ENCODE measurements around the gene SPTBN2.

SPTBN2 gene

DNA sequence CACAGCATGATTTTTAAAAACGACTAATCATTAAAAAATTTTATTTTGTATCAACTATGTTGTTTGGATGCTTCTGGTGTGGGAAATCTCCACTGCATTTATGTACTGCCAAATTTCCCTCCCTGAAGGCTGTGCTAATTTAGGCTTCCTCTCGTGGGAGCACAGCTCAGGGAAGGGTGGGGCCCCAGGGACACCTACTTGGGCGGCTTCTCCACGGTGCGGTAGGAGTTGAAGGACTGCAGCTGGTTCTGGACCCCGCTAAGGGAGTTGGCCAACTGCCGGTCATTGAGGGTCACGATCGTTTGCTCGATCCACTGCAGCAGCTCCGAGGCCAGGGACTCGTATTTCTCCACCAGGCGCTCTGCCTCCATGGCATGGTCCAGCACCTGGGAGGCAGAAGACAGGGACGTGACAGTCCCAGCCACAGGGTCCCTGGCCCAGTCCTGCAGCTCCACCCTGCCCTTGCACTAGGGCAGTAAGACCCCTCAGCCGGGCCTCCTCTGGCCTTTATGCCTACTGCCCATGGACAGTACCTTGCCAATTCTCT is 18.6 kb downstream of the SPTBN2 start:
- no peaks in the 10 kb centered on the region for H3K4me1 ChIP-seq (ENCODE audit: insufficient read depth, low read length)
- no peak overlapping the region for H3K27ac ChIP-seq (ENCODE audit: low read depth, low read length)
- no peaks in the 10 kb centered on the region for H3K9me3 ChIP-seq (ENCODE audit: low read length)
- no peak overlapping the region for H3K4me3 ChIP-seq (ENCODE audit: low read depth in 1 of 2, low read length in 2 of 2)
- H3K27me3 ChIP-seq (ENCODE audit: control insufficient read depth in 1 of 2, insufficient read depth in 2 of 2, low read length in 2 of 2): no peaks in the 10 kb centered on the region
- no peak overlapping the region for H3K9ac ChIP-seq (ENCODE audit: low read length)
- no peaks in the 10 kb centered on the region for H3K36me3 ChIP-seq (ENCODE audit: insufficient read depth, low read length)

GRCh38 chr11:66708701-66709100 is 20.3 kb downstream of the SPTBN2 start:
- H3K27ac ChIP-seq (ENCODE audit: low read depth, low read length): no peak overlapping the region
- H3K4me3 ChIP-seq (ENCODE audit: low read depth in 1 of 2, low read length in 2 of 2): no peak overlapping the region
- no peaks in the 10 kb centered on the region for H3K4me1 ChIP-seq (ENCODE audit: insufficient read depth, low read length)

DNA sequence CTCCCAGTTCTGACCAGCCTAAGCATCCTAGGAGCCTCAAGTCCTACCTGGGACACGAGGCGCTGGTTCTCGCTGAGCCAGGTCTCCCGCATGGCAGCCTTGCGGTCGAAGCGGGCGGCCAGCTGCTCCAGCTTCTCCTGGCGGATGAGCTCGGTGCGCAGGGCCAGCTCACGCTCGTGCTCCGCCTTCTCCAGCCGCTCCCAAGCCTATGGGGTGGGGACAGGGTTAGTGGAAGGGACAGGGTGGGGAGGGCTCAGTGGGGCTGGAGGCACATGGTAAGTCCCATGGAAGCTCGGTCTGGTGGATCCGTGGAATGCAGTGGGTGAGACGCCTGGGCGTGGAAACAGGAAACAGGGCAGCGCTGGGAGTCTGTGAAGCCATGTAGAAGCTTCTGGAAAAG is 20.9 kb downstream of the SPTBN2 start:
- Histone ChIP-seq H3K9ac (ENCODE audit: low read length) (no peak overlapping the region), H3K27ac (ENCODE audit: low read depth, low read length) (no peak overlapping the region), H3K9me3 (ENCODE audit: low read length) (no peaks in the 10 kb centered on the region), H3K4me1 (ENCODE audit: insufficient read depth, low read length) (no peaks in the 10 kb centered on the region), H3K27me3 (ENCODE audit: control insufficient read depth in 1 of 2, insufficient read depth in 2 of 2, low read length in 2 of 2) (no peaks in the 10 kb centered on the region), H3K4me3 (ENCODE audit: low read depth in 1 of 2, low read length in 2 of 2) (no peak overlapping the region), H3K36me3 (ENCODE audit: insufficient read depth, low read length) (no peaks in the 10 kb centered on the region)

More at GRCh38 chr11:66708701-66709100, 20.3 kb downstream of the SPTBN2 start:
- H3K9me3 ChIP-seq (ENCODE audit: low read length): no peaks in the 10 kb centered on the region
- H3K27me3 ChIP-seq (ENCODE audit: control insufficient read depth in 1 of 2, insufficient read depth in 2 of 2, low read length in 2 of 2): no peaks in the 10 kb centered on the region
- H3K9ac ChIP-seq (ENCODE audit: low read length): no peak overlapping the region
- no peaks in the 10 kb centered on the region for H3K36me3 ChIP-seq (ENCODE audit: insufficient read depth, low read length)

- H3K27ac ChIP-seq (ENCODE audit: low read depth, low read length): no peak overlapping the region
- no peak overlapping the region for H3K4me3 ChIP-seq (ENCODE audit: low read depth in 1 of 2, low read length in 2 of 2)
- no peaks in the 10 kb centered on the region for H3K27me3 ChIP-seq (ENCODE audit: control insufficient read depth in 1 of 2, insufficient read depth in 2 of 2, low read length in 2 of 2)
- H3K36me3 ChIP-seq (ENCODE audit: insufficient read depth, low read length): no peaks in the 10 kb centered on the region
- H3K9ac ChIP-seq (ENCODE audit: low read length): no peak overlapping the region
- no peaks in the 10 kb centered on the region for H3K9me3 ChIP-seq (ENCODE audit: low read length)
- H3K4me1 ChIP-seq (ENCODE audit: insufficient read depth, low read length): no peaks in the 10 kb centered on the region
Observed at GRCh38 chr11:66707486-66707885, 21.5 kb downstream of the SPTBN2 start.

DNA sequence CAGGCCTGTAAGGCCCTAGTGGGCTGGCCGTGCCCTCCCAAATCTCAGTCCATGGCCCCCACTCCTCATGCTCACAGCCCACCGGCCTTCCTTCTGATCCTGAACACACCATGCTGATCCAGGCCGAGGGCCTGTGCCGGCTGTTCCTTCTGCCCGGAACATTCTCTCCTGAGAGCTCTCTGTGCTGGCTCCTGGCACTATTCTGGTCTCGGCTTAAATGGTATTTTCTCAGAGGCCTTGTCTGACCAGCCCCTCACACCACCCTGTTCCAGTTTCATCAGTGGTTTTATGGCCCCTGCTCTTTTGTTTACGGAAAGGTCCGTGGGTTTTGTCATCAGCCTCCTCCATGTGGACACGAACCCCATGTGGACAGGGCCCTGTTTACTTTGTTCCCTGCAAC is 22.0 kb downstream of the SPTBN2 start:
- Histone ChIP-seq H3K4me1 (ENCODE audit: insufficient read depth, low read length) (no peaks in the 10 kb centered on the region), H3K27me3 (ENCODE audit: control insufficient read depth in 1 of 2, insufficient read depth in 2 of 2, low read length in 2 of 2) (no peaks in the 10 kb centered on the region), H3K36me3 (ENCODE audit: insufficient read depth, low read length) (no peaks in the 10 kb centered on the region)

DNA sequence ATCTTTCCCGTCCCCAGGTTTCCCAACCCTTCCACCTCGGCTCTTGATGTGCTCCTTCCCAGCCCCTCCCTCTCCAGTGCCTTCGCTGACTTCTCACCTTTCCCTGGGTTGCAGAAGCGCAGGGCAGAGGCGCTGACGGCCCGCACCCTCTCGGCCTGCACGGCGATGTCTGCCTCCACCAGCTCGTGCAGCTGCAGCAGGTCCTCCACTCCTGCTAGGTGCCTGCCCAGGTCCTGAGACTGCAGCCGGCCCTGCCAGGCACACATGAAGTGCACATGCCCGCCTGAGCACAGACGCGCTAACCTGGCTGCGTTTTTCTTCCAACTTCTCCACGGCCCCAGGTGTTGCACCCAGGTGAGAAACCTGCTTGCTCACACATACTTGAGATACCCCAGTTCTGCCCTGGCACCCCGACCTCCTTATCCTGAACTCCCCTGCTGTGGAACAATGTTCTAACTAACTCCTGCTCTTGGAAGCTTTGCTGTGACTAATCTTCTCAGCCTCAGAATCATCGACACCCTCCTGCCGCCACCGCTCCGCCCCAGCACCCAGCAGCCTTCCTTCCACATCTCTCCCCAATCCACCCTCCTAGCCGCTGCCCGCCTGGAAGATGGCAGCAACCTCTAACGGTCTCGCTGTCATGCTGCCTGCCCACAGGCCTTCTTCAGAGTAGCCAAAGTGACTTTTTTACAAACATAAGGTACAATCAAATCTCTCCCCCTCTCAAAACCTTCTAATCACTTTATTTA is 23.3 kb downstream of the SPTBN2 start:
- no peaks in the 10 kb centered on the region for H3K9me3 ChIP-seq (ENCODE audit: low read length)
- no peak overlapping the region for H3K4me3 ChIP-seq (ENCODE audit: low read depth in 1 of 2, low read length in 2 of 2)
- no peaks in the 10 kb centered on the region for H3K27me3 ChIP-seq (ENCODE audit: control insufficient read depth in 1 of 2, insufficient read depth in 2 of 2, low read length in 2 of 2)
- H3K36me3 ChIP-seq (ENCODE audit: insufficient read depth, low read length): no peaks in the 10 kb centered on the region
- no peaks in the 10 kb centered on the region for H3K4me1 ChIP-seq (ENCODE audit: insufficient read depth, low read length)
- no peak overlapping the region for H3K27ac ChIP-seq (ENCODE audit: low read depth, low read length)
- H3K9ac ChIP-seq (ENCODE audit: low read length): no peak overlapping the region

More for the DNA sequence above, 22.0 kb downstream of the SPTBN2 start:
- Histone ChIP-seq H3K9ac (ENCODE audit: low read length) (no peak overlapping the region), H3K9me3 (ENCODE audit: low read length) (no peaks in the 10 kb centered on the region), H3K27ac (ENCODE audit: low read depth, low read length) (no peak overlapping the region), H3K4me3 (ENCODE audit: low read depth in 1 of 2, low read length in 2 of 2) (no peak overlapping the region)

GRCh38 chr11:66704659-66705360 is 24.2 kb downstream of the SPTBN2 start:
- H3K36me3 ChIP-seq (ENCODE audit: insufficient read depth, low read length): no peaks in the 10 kb centered on the region
- H3K9me3 ChIP-seq (ENCODE audit: low read length): no peaks in the 10 kb centered on the region
- no peaks in the 10 kb centered on the region for H3K4me1 ChIP-seq (ENCODE audit: insufficient read depth, low read length)
- H3K27ac ChIP-seq (ENCODE audit: low read depth, low read length): no peak overlapping the region
- H3K27me3 ChIP-seq (ENCODE audit: control insufficient read depth in 1 of 2, insufficient read depth in 2 of 2, low read length in 2 of 2): no peaks in the 10 kb centered on the region
- no peak overlapping the region for H3K9ac ChIP-seq (ENCODE audit: low read length)
- no peak overlapping the region for H3K4me3 ChIP-seq (ENCODE audit: low read depth in 1 of 2, low read length in 2 of 2)

- no peaks in the 10 kb centered on the region for H3K4me1 ChIP-seq (ENCODE audit: insufficient read depth, low read length)
- no peaks in the 10 kb centered on the region for H3K36me3 ChIP-seq (ENCODE audit: insufficient read depth, low read length)
- H3K27me3 ChIP-seq (ENCODE audit: control insufficient read depth in 1 of 2, insufficient read depth in 2 of 2, low read length in 2 of 2): no peaks in the 10 kb centered on the region
- no peak overlapping the region for H3K4me3 ChIP-seq (ENCODE audit: low read depth in 1 of 2, low read length in 2 of 2)
- no peak overlapping the region for H3K27ac ChIP-seq (ENCODE audit: low read depth, low read length)
- no peaks in the 10 kb centered on the region for H3K9me3 ChIP-seq (ENCODE audit: low read length)
- no peak overlapping the region for H3K9ac ChIP-seq (ENCODE audit: low read length)
Observed at GRCh38 chr11:66701432-66702240, 27.4 kb downstream of the SPTBN2 start.

- H3K27me3 ChIP-seq (ENCODE audit: control insufficient read depth in 1 of 2, insufficient read depth in 2 of 2, low read length in 2 of 2): no peaks in the 10 kb centered on the region
- H3K9me3 ChIP-seq (ENCODE audit: low read length): no peaks in the 10 kb centered on the region
- H3K36me3 ChIP-seq (ENCODE audit: insufficient read depth, low read length): no peaks in the 10 kb centered on the region
- no peaks in the 10 kb centered on the region for H3K4me1 ChIP-seq (ENCODE audit: insufficient read depth, low read length)
- no peak overlapping the region for H3K27ac ChIP-seq (ENCODE audit: low read depth, low read length)
- no peak overlapping the region for H3K4me3 ChIP-seq (ENCODE audit: low read depth in 1 of 2, low read length in 2 of 2)
- H3K9ac ChIP-seq (ENCODE audit: low read length): no peak overlapping the region
Observed at GRCh38 chr11:66700742-66701141, 28.3 kb downstream of the SPTBN2 start.

DNA sequence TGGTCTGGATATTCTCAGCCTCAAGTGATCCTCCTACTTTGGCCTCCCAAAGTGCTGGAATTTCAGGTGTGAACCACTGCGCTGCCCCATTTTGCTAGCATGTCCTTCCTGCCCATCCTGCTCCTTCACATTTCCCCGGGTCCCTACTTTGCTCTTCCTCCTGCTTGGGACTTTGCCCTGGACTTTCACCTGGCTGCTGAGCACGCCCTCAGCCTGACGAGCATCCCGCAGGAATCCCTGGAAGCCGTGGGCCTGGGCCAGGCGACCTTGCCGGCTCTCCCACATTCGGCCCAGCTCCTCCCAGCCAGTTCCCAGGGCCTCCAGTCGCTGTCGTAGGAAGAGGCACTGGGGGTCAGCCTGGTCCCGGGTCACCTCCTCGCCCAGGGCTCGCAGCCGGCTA is 28.7 kb downstream of the SPTBN2 start:
- no peaks in the 10 kb centered on the region for H3K27me3 ChIP-seq (ENCODE audit: control insufficient read depth in 1 of 2, insufficient read depth in 2 of 2, low read length in 2 of 2)
- no peaks in the 10 kb centered on the region for H3K36me3 ChIP-seq (ENCODE audit: insufficient read depth, low read length)
- no peaks in the 10 kb centered on the region for H3K4me1 ChIP-seq (ENCODE audit: insufficient read depth, low read length)

GRCh38 chr11:66698491-66698890 is 30.5 kb downstream of the SPTBN2 start:
- no peak overlapping the region for H3K27ac ChIP-seq (ENCODE audit: low read depth, low read length)
- no peak overlapping the region for H3K9ac ChIP-seq (ENCODE audit: low read length)
- H3K9me3 ChIP-seq (ENCODE audit: low read length): no peaks in the 10 kb centered on the region
- H3K27me3 ChIP-seq (ENCODE audit: control insufficient read depth in 1 of 2, insufficient read depth in 2 of 2, low read length in 2 of 2): no peaks in the 10 kb centered on the region
- H3K36me3 ChIP-seq (ENCODE audit: insufficient read depth, low read length): no peaks in the 10 kb centered on the region
- H3K4me3 ChIP-seq (ENCODE audit: low read depth in 1 of 2, low read length in 2 of 2): no peak overlapping the region
- no peaks in the 10 kb centered on the region for H3K4me1 ChIP-seq (ENCODE audit: insufficient read depth, low read length)

More for the DNA sequence above, 28.7 kb downstream of the SPTBN2 start:
- Histone ChIP-seq H3K9ac (ENCODE audit: low read length) (no peak overlapping the region), H3K9me3 (ENCODE audit: low read length) (no peaks in the 10 kb centered on the region), H3K27ac (ENCODE audit: low read depth, low read length) (no peak overlapping the region), H3K4me3 (ENCODE audit: low read depth in 1 of 2, low read length in 2 of 2) (no peak overlapping the region)
